IMR-90 (cell line): Measurements from ENCODE around the gene GAL3ST2.

Experiments
- MAZ ChIP-seq: IDR thresholded peaks from 2 replicates; pipeline ENCODE4 v1.6.1; 2012; ENCODE audit warnings: low read depth, mild to moderate bottlenecking, low read length, improper control_type of control experiment, moderate library complexity, borderline replicate concordance
- POLR2A ChIP-seq: IDR thresholded peaks from 2 replicates; pipeline ENCODE4 v1.6.1; 2012; ENCODE audit warnings: mild to moderate bottlenecking, low read depth, low read length
- RAD21 ChIP-seq: IDR thresholded peaks from 2 replicates; pipeline ENCODE4 v1.6.1; 2012; ENCODE audit warnings: low read length, improper control_type of control experiment
- RCOR1 ChIP-seq: IDR thresholded peaks from 2 replicates; pipeline ENCODE4 v1.6.1; 2012; ENCODE audit warnings: mild to moderate bottlenecking, low read length, improper control_type of control experiment; ENCODE audit not compliant: insufficient replicate concordance
- RFX5 ChIP-seq: IDR thresholded peaks from 2 replicates; pipeline ENCODE4 v1.8.0; 2012; ENCODE audit warnings: low read depth, mild to moderate bottlenecking, low read length, moderate library complexity
- TF ChIP-seq, protein P1 (sequence below): conservative IDR thresholded peaks from 2 replicates; pipeline ENCODE4 v1.5.1; 2012; ENCODE audit warnings: mild to moderate bottlenecking, low read depth, low read length, improper control_type of control experiment

DNA sequence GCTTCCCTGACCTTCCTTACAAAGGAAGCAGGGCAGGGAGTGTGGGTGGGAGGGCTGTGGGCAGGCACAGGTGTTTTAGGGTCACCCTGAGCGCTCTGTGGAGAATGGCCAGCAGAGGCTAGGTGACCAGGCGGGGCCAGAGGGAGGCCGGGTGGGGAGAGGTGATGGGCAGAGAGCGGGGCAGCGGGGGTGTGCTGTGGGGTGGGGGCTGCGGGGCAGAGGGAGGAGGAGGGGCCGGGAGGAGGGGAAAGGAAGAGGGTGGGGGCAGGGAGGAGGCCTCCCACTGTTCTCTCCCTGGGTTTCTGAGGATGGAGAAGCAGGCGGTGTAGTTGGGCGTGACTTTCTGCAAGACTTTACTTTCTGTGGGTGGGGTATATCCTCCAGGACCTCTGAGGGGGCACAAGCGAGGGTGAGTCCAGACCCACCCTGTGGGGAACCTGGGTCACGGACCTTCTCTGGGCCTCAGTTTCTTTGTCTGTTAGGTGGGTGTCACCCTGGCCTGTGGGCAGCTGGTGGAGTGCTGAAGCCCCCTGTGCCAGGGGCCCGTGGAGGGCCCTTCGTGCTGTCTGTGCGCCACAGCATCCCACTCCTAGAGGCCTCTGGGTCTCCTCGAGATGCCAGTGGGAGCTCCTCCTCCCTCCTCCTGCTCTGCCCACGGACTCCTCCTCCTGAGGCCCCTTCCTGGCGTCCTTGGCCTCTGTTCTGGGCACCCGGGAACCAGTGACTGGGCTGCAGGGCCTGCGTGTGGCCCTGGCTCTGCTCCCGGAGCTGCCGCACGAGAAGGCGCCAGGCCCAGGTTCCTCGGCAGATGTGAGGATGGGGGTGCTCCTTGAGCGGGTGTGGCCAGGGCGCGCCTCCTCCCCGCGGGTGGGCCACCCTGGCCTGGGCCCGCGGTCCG, 26.0 kb downstream of the GAL3ST2 start:
- TF ChIP-seq, protein P1, sequence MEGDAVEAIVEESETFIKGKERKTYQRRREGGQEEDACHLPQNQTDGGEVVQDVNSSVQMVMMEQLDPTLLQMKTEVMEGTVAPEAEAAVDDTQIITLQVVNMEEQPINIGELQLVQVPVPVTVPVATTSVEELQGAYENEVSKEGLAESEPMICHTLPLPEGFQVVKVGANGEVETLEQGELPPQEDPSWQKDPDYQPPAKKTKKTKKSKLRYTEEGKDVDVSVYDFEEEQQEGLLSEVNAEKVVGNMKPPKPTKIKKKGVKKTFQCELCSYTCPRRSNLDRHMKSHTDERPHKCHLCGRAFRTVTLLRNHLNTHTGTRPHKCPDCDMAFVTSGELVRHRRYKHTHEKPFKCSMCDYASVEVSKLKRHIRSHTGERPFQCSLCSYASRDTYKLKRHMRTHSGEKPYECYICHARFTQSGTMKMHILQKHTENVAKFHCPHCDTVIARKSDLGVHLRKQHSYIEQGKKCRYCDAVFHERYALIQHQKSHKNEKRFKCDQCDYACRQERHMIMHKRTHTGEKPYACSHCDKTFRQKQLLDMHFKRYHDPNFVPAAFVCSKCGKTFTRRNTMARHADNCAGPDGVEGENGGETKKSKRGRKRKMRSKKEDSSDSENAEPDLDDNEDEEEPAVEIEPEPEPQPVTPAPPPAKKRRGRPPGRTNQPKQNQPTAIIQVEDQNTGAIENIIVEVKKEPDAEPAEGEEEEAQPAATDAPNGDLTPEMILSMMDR: no peak
- no peak for TF ChIP-seq RCOR1
- no peak for TF ChIP-seq RAD21
- no peak for TF ChIP-seq RFX5
- no peak for TF ChIP-seq POLR2A
- TF ChIP-seq MAZ: no peak
